Ovary (tissue), 9 donors: ENCODE results near the gene MARS2. TPM values are rescaled to one million over a fixed set of nuclear protein-coding genes. Genes with fewer than 3 reads are reported as not detected.
"Not testable (repeated sequence)": the region's sequence is repeated elsewhere in the genome, so short reads cannot be mapped to it uniquely, and the experiment has no call there.

ENCODE experiments used
- DNase-seq, 5 donors: peaks; one replicate each; pipeline ENCODE4 v3.0.0-alpha.2; 2019 to 2020
- H3K27ac ChIP-seq, 2 donors: fragments of 200-600 bp; one replicate each; pipeline versions ENCODE4 v1.5.1 to v1.8.0; 2019 to 2022
- H3K27me3 ChIP-seq: fragments of 200-600 bp; one replicate; pipeline ENCODE4 v1.8.0; 2022
- H3K36me3 ChIP-seq: fragments of 200-600 bp; sonication (generic); one replicate; pipeline ENCODE4 v1.5.1; 2019
- H3K4me1 ChIP-seq: one replicate; pipeline ENCODE4 v1.8.1; 2013; ENCODE audit warnings: mild to moderate bottlenecking, moderate library complexity; ENCODE audit not compliant: insufficient read depth
- H3K4me3 ChIP-seq: fragments of 200-600 bp; sonication (generic); one replicate; pipeline ENCODE4 v1.5.1; 2017
- H3K9me3 ChIP-seq, 2 donors: fragments of 200-600 bp in 1 of 2; sonication (generic) in 1 of 2; one replicate each; pipeline versions ENCODE4 v1.5.1 to v1.8.1; 2013 to 2019; ENCODE audit warnings: mild to moderate bottlenecking in 1 of 2, moderate library complexity in 1 of 2
- CTCF ChIP-seq, 3 donors: fragments of 450-650 bp in 2 of 3; fragments of 200-600 bp in 1 of 3; IDR thresholded peaks; one replicate each; pipeline versions ENCODE4 v1.5.1 to v1.8.0; 2016 to 2022; ENCODE audit warnings: antibody characterized with exemption in 3 of 3, mild to moderate bottlenecking in 1 of 3
- EP300 ChIP-seq: sonication (generic); formaldehyde crosslinking; IDR thresholded peaks from one replicate; pipeline ENCODE4 v1.6.1; 2017; ENCODE audit warnings: antibody characterized with exemption
- POLR2A ChIP-seq: fragments of 450-650 bp; IDR thresholded peaks from one replicate; pipeline ENCODE4 v1.6.1; 2017; ENCODE audit warnings: antibody characterized with exemption, mild to moderate bottlenecking, moderate library complexity
- WGBS, 3 donors: extraction: QIAGEN DNeasy Blood & Tissue Kit in 1 of 3; methylation state at CpG; one replicate each; pipeline versions ENCODE4 v1.1.5 to v1.1.7; 2013 to 2017; 5-methylcytosine and 5-hydroxymethylcytosine counted together
- intact Hi-C, 4 donors: fragments of 100-400 bp; cut with DNase I; formaldehyde crosslinking; loops; one replicate each; pipeline versions ENCODE4 v1.11.0 to v1.15.1; 2022 to 2023
- polyA plus RNA-seq, 2 donors: library from polyadenylated mRNA; stranded (reverse); fragments of 200-250 nt in 1 of 2; fragments of 350-450 nt in 1 of 2; fragmentation: Illumina TruSeq in 1 of 2; extraction: RNeasy Lipid Tissue Mini Kit (QIAGEN cat#74804) in 1 of 2; gene quantifications; one replicate each; pipeline ENCODE4 v1.2.3, GENCODE V29; 2013 to 2014
- total RNA-seq, 7 donors: library from RNA; depleted of rRNA in 2 of 7; stranded (reverse); fragments of >200 nt in 2 of 7; fragmentation: NEBNext Ultra II Directional in 3 of 7; extraction: Animal tissue kit (Norgen Biotek cat#: 25700) in 3 of 7; gene quantifications; one replicate each; pipeline versions ENCODE4 v1.1.0 to v1.2.4, GENCODE V29; 2016 to 2023
- donor health status: DM: no; HTN: no; CAD: no; lungs with moderate emphysema.
- donor health status: DM: no; HTN: no; CAD: no.
- donor health status: Bipolar disorder and iron deficiency.
- donor health status: DM: yes; HTN: yes; CAD: no.
- donor health status: DM: no; HTN: no; CAD: no.
- donor health status: DM: yes; HTN: yes; CAD: no.

MARS2 gene
- total and polyA plus RNA-seq, 9 donors: 1.8 to 7.7 (median 4.7) TPM

DNA sequence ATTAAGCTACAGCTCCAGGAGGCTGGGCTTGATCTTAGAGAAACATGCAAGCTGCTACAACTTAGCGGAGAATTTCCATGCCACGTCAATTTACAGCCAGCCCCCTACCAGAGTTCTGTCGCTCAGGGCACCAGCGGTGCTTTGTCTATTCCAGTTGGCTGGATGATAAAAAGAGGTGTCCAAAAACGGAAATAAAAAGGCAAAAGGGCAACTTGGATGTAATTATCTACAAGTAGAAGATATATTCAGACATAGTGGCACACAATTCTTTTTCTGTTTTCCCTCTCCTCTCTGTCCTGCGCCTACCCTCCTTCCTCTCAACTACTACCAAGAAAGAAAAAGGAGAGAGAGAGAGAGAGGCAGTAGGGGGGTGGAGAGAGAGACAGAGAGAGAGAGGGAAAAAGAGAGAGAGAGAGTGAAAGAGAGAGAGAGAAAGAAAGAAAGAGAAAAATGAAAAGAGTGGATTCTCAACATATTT is 29.4 kb upstream of the MARS2 start:
- Histone ChIP-seq H3K9me3 (no peaks in the 10 kb centered on the region), H3K36me3 (no peaks in the 10 kb centered on the region), H3K4me1 (peaks cover 6% of the 10 kb centered on the region), H3K27me3 (no peaks in the 10 kb centered on the region), H3K27ac (peak overlapping the region; percentile 50 to 65), H3K4me3 (peak overlapping the region; percentile 40)
- DNase-seq: peak in 3 of 5 donors; percentile 23 to 34 (median 30)
- WGBS, 3 donors: 0 to 7% (median 5%) methylated on average over 6 of the region's 6 CpGs
- TF ChIP-seq POLR2A (no peak), CTCF (IDR thresholded peaks at IDR 0.05) (peak in 1 of 3 donors; percentile 9)
- intact Hi-C loops: no loop called here

- Histone ChIP-seq H3K9me3 (no peaks in the 10 kb centered on the region), H3K4me1 (peaks cover 6% of the 10 kb centered on the region), H3K4me3 (no peak overlapping the region), H3K27ac (no peak overlapping the region), H3K36me3 (no peaks in the 10 kb centered on the region), H3K27me3 (no peaks in the 10 kb centered on the region)
- DNase-seq: no peak
- intact Hi-C loops: no loop called here
- no peak for TF ChIP-seq POLR2A
- TF ChIP-seq EP300: no peak
- no peak for TF ChIP-seq CTCF (IDR thresholded peaks at IDR 0.05)
- WGBS, 3 donors: 54 to 73% (median 66%) methylated on average over 3 of the region's 3 CpGs
These were observed 28.1 kb upstream of the MARS2 start for GRCh38 chr2:197677056-197677455.

- H3K9me3 ChIP-seq: no peaks in the 10 kb centered on the region
- H3K27me3 ChIP-seq: no peaks in the 10 kb centered on the region
- H3K27ac ChIP-seq: no peak overlapping the region
- 36 to 53% (median 51%) methylated on average over 2 of the region's 2 CpGs for WGBS, 3 donors
- TF ChIP-seq CTCF (IDR thresholded peaks at IDR 0.05) (no peak), POLR2A (no peak), EP300 (no peak)
- no peak for DNase-seq
- H3K36me3 ChIP-seq: no peaks in the 10 kb centered on the region
- no peak overlapping the region for H3K4me3 ChIP-seq
- peaks cover 6% of the 10 kb centered on the region for H3K4me1 ChIP-seq
- intact Hi-C loops: no loop called here
These were observed 27.7 kb upstream of the MARS2 start for GRCh38 chr2:197677483-197677882.

GRCh38 chr2:197695206-197695605 is 10.0 kb upstream of the MARS2 start:
- H3K36me3 ChIP-seq, H3K4me3 ChIP-seq, H3K4me1 ChIP-seq, H3K27me3 ChIP-seq, intact Hi-C loops, H3K27ac ChIP-seq, DNase-seq, H3K9me3 ChIP-seq: not testable (repeated sequence)
- 90 to 94% (median 90%) methylated on average over 4 of the region's 6 CpGs for WGBS, 3 donors

- H3K4me3 ChIP-seq, DNase-seq, H3K36me3 ChIP-seq, H3K27ac ChIP-seq, H3K9me3 ChIP-seq, H3K4me1 ChIP-seq, H3K27me3 ChIP-seq, intact Hi-C loops: not testable (repeated sequence)
- 93 to 96% (median 95%) methylated on average over 12 to 23 of the region's 30 CpGs for WGBS, 3 donors
These were observed 9.2 kb upstream of the MARS2 start for GRCh38 chr2:197695971-197696370.

- H3K9me3 ChIP-seq, intact Hi-C loops, H3K4me1 ChIP-seq, DNase-seq, H3K27ac ChIP-seq, H3K27me3 ChIP-seq, H3K36me3 ChIP-seq, H3K4me3 ChIP-seq: not testable (repeated sequence)
- 93 to 96% (median 94%) methylated on average over 15 to 24 of the region's 29 CpGs for WGBS, 3 donors
These were observed 8.6 kb upstream of the MARS2 start for GRCh38 chr2:197696571-197696970.

- H3K27me3 ChIP-seq, H3K36me3 ChIP-seq, DNase-seq, H3K9me3 ChIP-seq, H3K4me1 ChIP-seq, H3K27ac ChIP-seq, H3K4me3 ChIP-seq: not testable (repeated sequence)
- intact Hi-C loops: loop anchor here in 1 of 4 donors (10.0 kb wide), 1 partner anchor 185 kb away; the partner anchor contains the start of gene MOB4
These were observed 5.4 kb upstream of the MARS2 start for GRCh38 chr2:197699724-197700123.
